ENCODE results near the gene PFAS. TPM values are rescaled to one million over a fixed set of nuclear protein-coding genes. Genes with fewer than 3 reads are reported as not detected.

The PFAS gene
- total RNA-seq, 1 donor, result 37.0 TPM

DNA sequence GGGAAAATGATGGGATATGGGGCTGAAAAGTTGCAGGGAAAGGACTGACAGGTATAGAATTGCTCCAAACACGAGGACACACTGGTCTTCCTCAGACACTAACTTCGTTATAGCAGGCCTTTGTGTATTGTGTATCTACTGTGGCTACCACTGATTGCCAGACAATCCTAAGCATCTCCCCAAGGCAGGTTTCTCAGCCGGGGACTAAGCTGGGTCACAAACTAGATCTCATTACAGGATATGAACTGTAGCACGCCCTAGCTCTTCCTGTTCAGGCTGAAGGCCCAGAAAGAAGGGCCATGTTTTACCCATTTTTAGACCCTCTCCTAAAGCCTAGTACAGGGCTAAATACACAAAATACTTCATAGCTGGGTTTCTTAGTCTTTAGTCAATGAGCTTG lies 34.3 kb downstream of the PFAS start:
- H3K4me3 ChIP-seq (ENCODE audit: low read depth, low read length), result no peak overlapping the region
- TF ChIP-seq, protein P1, sequence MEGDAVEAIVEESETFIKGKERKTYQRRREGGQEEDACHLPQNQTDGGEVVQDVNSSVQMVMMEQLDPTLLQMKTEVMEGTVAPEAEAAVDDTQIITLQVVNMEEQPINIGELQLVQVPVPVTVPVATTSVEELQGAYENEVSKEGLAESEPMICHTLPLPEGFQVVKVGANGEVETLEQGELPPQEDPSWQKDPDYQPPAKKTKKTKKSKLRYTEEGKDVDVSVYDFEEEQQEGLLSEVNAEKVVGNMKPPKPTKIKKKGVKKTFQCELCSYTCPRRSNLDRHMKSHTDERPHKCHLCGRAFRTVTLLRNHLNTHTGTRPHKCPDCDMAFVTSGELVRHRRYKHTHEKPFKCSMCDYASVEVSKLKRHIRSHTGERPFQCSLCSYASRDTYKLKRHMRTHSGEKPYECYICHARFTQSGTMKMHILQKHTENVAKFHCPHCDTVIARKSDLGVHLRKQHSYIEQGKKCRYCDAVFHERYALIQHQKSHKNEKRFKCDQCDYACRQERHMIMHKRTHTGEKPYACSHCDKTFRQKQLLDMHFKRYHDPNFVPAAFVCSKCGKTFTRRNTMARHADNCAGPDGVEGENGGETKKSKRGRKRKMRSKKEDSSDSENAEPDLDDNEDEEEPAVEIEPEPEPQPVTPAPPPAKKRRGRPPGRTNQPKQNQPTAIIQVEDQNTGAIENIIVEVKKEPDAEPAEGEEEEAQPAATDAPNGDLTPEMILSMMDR (IDR thresholded peaks at IDR 0.05; ENCODE audit: insufficient read depth, low read length), result no peak
- no peak for DNase-seq (ENCODE audit: low read depth)

DNA sequence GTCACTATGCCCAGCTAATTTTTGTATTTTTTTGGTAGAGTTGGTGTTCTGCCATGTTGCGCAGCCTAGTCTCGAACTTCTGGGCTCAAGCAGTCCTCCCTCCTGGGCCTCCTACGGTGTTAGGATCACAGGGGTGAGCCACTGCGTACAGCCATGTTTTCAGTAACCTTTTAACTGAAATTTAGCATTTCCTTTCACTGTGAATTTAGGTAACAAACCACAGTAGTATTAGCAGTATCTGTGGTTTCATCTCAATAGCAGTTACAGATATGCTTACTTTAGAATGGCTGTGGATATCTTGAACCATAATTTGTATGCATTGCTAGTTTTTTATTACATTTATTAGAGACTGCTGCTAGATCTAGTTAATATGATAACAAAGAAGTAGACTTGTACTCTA lies 35.0 kb downstream of the PFAS start:
- DNase-seq (ENCODE audit: low read depth), result no peak
- TF ChIP-seq, protein P1 (IDR thresholded peaks at IDR 0.05; ENCODE audit: insufficient read depth, low read length), result no peak
- H3K4me3 ChIP-seq (ENCODE audit: low read depth, low read length), result no peak overlapping the region

DNA sequence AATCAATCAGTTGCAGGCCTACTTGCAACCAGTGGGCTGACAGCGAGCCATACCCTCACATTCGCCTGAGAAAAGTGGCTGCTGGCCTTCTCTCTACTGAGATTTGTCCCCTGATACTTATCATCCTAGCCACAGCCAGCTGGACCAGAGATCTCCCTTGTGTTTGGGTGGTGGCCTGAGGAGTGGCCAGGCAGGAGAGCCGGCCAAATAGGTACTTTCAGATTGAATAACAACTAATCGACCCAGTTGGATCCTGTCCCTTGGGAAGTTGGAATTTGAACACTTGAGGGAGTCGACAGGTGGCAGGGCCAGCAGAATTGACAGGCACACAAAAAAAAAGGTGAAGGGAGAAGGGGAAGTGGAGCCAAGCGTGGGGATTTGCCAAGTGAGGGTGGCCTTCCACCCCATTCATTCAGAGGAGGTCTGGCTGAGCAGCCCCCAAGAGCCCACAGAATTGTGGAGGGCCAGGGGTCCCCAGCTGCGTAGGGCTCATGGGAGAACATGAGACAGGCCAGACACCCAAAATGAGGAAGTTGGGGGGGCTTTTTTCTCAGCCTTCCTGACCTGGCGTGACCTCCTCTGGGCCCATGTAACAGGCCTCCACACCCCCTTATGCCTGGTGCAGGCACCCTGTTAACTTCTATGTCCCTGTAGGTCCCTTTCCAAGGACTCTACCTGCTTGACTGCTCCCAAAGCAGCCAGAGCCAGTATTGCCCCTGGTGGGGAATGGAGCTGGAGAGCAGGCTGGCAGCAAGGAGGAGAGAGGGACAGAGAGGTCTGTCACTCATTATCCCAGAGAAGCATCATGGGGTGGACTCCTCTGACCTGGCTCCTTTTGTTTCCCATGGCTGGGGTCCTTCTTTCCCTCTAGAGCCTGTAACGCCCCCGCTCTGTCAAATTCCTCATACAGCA lies 36.4 kb downstream of the PFAS start:
- TF ChIP-seq, protein P1 (IDR thresholded peaks at IDR 0.05; ENCODE audit: insufficient read depth, low read length), result no peak
- DNase-seq (ENCODE audit: low read depth), result no peak
- H3K4me3 ChIP-seq (ENCODE audit: low read depth, low read length), result no peak overlapping the region

DNA sequence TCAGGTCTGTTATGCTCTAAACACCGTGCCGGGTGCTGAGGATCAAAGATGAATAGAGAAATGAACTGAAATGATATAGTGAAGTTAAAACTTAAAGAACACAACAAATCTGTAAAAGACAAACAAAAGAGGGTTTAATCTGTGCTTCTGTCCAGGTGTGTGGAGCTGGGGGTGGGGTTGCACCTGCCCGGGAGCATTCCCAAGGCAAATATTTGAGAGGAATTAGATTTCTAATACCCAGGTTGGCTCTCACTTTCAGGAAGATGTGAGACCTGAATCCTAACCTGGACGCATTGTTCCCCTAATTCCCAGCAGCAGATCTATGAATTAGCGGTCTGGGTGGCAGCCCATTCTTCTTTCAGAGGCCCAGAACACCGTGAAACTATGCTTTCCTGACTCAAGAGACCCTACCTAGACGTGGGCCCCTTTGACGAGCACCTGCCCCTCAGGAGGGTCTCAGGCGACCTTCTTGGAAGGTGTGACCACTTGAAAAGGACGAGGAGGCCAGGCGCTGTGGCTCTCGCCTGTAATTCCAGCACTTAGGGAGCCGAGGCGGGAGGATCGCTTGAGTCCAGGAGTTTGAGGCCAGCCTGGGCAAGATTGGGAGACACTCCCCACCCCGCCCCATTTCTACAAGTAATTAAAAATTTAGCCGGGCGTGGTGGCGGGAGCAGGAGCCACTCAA lies 38.7 kb downstream of the PFAS start:
- TF ChIP-seq, protein P1 (IDR thresholded peaks at IDR 0.05; ENCODE audit: insufficient read depth, low read length), result no peak
- DNase-seq (ENCODE audit: low read depth), result no peak
- H3K4me3 ChIP-seq (ENCODE audit: low read depth, low read length), result peak overlapping the region; percentile 89

DNA sequence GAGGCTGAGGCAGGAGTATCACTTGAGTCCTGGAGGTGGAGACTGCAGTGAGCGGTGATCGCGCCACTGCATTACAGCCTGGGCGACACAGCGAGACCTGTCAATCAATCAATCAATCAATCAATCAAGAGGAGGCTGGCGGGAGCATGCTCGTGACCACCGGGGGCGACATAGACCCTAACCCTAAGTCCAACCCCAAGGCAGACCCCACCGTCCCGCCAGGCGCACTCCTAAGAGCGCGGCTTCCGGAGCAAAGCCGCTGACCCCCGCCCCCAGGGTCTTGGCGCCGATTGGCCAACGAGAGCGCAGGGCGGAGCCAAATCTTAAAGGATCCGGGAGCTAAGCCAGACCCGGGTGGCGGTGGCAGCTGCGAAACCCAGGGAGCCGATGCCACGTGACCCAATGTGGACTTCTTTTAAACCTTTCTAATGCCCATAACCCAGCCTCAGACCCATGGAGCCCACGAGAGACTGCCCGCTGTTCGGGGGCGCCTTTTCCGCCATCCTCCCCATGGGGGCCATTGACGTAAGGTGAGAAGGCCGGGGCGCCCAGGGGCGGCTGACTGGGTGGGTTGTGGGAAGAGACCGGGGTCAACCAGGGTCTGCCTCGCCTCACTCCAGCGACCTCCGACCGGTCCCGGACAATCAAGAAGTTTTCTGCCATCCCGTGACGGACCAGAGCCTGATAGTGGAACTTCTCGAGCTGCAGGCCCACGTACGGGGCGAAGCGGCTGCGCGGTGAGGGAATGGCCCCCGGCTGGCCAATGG lies 39.4 kb downstream of the PFAS start, which contains the start of gene RANGRF:
Gene RANGRF, plus strand, starts transcription at position 335 of the 767 bp plus-strand sequence. Its CDS starts 119 bp downstream, at position 454.
- peak; percentile 80 for DNase-seq (ENCODE audit: low read depth)
- H3K4me3 ChIP-seq (ENCODE audit: low read depth, low read length), result peak within 1 kb of the TSS; percentile 89
- TF ChIP-seq, protein P1 (IDR thresholded peaks at IDR 0.05; ENCODE audit: insufficient read depth, low read length), result no peak

DNA sequence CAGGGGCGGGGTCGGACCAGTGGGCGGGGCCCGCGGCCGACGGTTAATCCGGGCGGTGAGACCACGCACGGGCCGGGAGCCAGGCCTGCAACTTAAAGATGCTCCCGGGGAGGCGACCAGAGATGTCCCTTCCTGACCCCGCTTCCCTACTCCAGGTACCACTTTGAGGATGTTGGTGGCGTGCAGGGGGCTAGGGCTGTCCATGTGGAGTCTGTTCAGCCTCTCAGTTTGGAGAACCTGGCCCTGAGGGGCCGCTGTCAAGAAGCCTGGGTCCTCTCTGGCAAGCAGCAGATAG lies 40.0 kb downstream of the PFAS start:
- TF ChIP-seq, protein P1 (IDR thresholded peaks at IDR 0.05; ENCODE audit: insufficient read depth, low read length), result no peak
- peak overlapping the region; percentile 89 for H3K4me3 ChIP-seq (ENCODE audit: low read depth, low read length)
- DNase-seq (ENCODE audit: low read depth), result no peak

Measured in fibroblast of the aortic adventitia (primary cell).